ENCODE data around the gene AFAP1.
A peak's percentile ranks its signal among the peaks of the same experiment; 100 is the strongest.

The AFAP1 gene, protein sequence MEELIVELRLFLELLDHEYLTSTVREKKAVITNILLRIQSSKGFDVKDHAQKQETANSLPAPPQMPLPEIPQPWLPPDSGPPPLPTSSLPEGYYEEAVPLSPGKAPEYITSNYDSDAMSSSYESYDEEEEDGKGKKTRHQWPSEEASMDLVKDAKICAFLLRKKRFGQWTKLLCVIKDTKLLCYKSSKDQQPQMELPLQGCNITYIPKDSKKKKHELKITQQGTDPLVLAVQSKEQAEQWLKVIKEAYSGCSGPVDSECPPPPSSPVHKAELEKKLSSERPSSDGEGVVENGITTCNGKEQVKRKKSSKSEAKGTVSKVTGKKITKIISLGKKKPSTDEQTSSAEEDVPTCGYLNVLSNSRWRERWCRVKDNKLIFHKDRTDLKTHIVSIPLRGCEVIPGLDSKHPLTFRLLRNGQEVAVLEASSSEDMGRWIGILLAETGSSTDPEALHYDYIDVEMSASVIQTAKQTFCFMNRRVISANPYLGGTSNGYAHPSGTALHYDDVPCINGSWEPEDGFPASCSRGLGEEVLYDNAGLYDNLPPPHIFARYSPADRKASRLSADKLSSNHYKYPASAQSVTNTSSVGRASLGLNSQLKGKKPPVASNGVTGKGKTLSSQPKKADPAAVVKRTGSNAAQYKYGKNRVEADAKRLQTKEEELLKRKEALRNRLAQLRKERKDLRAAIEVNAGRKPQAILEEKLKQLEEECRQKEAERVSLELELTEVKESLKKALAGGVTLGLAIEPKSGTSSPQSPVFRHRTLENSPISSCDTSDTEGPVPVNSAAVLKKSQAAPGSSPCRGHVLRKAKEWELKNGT
- total RNA-seq, result 0.10 to 28.4 (median 4.0) reads per million in 17 experiments

DNA sequence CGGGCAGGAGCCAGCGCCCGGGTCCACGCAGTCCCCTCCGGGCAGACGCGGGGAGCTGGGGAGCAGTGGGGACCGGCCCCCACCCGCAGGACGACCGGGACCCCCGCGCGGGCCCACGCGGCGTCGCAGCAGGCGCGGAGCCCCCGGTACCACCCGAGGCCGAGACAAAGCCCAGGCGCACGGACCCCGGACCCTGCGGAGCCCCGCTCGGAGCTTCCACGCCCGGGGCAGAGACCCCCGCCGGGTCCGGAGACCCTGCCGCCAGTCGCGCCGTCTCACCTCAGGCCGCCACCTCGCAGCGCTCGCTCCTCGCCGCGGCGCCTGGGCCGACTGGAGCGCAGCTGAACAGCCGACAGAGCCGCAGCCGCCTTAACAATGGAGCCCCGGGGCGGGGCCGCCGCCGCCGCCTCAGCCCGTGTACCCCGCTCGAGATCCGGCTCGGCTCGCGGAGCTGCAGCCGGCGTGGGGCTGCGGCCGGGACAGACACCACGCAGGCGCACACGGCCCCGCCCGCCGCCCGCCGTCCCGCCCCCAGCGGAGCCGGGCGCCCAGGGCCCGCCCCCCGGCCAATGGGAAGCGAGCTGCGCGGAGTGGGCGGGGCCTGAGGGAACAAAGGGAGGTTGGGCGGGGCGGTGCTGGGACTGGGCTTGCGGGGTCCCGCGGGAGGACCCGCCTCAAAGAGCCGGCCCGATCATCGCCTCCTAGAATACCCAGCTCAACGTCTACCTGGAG, at the start of gene AFAP1:
Gene AFAP1 (minus strand): TSS at position 485 of the 732 bp plus-strand sequence. CDS start 67,783 bp downstream, outside the sequence.
- peak; percentile 70 to 93 (median 80) for DNase-seq

DNA sequence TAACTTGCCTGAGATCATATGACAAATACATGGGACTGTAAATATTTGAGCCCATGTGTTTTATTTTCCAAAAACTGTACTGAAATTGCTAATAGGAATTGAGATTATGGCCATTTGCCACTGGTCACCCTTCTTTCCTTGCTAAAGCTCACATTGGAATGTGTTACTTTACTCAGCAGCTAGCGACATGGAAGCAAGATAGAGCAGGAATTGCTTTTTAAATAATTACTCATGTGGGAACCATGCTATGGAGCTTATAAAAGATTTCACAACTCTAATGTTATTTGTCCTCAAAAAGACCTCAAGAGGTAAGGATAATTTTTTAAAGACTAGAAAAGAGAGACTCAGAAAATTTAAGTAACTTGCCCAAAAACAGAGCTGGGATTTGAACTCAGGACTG, 48.8 kb upstream of the AFAP1 start:
- no peak for DNase-seq

DNA sequence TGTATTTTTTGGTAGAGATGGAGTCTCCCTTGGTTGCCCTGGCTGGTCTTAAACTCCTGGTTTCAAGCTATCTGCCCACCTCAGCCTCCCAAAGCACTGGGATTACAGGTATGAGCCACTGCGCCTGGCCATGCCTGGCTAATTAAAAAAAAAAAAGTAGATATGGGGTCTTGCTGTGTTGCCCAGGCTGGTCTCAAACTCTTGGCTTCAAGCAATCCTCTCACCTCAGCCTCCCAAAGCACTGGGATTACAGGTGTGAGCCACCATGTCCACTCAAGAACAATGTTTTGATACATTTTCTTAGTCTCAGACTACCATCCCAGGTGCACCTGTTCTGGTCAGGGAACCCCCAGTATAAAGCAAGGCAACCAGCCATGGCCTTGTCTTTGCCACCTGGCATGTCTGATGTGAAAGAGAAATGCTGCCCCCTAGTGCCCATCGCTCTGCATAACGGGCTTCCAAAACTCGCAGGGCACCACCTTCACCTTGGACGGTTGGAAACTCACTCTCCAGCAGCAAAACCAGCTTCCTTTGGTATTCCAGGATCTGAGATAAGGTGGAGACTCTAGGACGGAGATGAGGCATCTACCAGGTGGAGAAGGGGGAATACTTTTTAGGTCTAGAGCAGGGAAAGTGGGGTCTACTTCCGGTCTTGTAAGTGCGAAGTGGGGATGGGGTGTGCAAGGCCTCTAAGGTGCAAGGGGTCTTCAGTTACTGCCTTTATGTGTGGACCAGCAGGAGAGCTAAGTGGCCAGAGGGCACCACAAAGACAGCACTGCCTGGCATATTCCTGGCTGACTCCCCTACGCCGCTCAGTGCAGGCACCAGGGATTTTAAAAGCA, 47.7 kb upstream of the AFAP1 start:
- DNase-seq, result peak; percentile 68 to 83 (median 81)

DNA sequence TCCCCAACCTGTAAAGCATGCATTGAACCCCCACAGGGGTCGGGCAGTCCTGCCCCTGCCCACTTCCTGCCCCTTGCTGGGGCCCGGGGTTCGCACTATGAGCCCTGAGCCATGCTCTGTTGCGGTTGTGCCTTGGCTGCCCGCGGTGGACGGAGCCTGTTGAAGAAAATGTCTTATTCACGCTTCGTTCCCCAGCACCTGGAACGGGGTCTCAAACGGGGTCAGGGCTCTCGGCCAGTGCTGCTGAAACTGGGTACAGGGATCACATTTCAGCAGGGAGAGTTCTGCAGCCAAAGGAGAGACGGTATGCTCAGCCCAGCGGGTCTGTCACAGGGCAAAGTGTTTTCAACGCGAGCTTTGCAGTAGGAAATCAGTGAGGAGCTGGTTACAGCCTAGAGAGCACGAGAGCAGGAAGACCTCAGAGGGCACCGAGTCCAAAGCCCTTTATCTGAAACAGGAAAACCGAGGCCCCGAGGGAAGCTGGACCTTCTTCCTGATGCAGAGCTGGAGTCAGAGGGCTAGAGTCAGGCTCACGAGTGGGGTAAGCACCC, 46.3 kb upstream of the AFAP1 start:
- no peak for DNase-seq

DNA sequence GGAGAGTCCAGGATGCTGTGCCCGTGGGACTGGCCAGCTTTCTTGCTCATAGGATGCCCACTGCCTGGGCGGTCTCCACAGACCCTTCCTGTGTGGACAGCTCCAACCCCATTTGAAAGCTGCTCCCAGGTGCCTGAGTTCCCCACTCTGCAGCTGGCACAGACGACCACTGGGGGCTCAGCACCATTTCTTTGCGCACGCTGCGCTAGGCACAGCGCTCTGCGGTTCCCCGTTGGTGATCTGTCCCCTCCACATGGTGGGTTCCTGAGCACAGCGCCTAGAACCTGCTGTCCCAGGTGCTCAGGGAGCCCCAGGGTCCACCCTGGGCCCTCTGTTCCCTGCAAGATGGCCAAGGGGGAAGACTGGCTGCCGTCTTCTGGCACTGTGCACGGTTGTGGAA, 45.4 kb upstream of the AFAP1 start:
- DNase-seq, result no peak

DNA sequence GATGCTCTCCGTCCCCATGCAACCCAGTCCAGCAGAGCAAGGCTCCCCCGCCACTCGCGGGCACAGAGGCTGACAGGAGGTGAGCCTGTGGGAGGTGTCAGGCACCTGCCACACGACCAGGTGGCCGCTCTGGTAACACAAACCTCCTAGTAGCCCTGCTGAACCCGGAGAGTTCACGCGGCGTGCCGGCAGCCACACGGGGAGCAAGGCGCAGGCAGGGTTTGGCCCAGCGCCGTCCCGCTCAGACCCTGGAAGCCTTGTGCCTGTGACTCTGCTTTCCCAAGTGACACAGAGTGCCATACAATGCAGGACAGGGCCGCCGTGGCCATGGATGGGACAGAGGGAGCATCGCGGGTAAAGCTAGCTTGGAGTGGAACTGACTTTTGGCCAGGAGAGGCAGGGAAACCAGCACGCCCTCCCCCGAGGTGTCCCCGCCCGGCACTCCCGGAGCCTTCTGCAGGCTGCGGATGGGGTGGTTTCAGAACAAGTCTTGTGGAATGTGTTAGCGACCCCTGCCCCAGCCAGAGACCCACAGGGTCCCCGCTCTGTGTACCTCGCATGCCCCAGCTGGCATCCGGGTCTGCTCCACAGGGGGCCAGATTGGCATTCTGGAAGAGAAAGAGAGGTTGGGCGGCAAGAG, 44.7 kb upstream of the AFAP1 start:
- DNase-seq, result no peak

DNA sequence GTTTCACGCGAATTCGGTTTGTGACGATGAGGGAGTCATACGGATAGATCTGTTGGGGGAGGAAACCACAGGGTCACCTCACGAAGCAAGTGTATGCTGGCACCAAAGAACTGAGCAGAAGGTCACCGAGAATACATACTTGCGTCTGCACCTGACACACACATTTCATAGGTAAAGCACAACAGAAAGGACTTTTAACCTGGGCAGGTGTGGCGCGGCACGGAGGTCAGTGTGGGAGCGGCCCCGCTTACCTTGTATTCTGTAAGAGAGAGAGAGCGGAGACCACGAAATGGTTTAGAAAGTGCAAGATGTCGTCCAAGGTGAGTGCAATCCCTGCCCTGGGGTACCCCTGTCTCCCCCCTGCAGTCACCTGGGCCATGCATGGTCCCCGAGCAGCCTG, 43.6 kb upstream of the AFAP1 start:
- DNase-seq, result no peak

DNA sequence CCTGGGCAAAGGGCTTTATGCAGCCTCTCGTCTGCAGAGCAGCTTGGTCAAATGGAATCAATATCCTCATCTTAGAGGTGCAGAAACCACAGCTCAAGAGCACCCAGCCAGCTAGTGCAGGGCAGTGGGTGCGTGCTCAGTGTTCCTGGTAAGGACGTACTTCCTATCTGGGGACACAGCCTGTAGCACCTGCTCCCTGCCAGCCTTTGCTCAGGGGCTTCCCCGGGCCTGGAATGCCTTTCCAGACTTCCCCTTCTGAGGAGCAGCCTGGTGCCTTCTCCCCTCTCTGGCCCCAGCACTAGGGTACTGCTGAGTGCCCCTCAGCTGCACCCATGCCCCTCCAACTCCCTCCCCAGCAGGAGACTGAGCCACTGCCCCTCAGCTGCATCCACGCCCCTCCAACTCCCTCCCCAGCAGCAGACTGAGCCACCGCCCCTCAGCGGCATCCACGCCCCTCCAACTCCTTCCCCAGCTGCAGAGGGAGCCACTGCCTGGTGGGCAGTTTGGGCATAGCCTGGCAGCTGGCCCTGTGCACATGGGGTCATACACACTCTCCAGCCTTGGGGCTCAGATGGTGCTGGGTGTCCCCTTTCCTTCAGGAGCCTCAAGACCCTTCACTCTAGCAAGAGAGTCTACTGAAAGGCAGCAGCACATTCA, 42.2 kb upstream of the AFAP1 start:
- no peak for DNase-seq

DNA sequence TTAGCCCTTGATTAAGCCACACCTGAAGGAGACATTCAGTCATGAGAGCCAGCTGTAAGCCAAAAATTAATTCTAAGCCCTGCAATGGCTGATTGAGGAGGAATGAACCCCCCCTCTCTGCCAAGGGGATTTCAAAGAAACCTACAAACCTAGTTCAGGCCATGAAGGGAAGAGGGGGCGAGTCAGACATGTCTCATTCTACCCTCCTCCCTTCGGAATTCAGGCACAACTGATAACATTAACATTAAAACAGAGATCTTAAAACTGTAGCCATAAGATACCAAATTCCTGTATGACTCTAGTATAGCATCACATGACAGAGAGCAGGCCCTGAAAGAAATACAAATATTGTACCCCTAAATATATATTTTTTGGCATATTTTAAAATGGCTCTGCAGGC, 40.4 kb upstream of the AFAP1 start:
- DNase-seq, result no peak

DNA sequence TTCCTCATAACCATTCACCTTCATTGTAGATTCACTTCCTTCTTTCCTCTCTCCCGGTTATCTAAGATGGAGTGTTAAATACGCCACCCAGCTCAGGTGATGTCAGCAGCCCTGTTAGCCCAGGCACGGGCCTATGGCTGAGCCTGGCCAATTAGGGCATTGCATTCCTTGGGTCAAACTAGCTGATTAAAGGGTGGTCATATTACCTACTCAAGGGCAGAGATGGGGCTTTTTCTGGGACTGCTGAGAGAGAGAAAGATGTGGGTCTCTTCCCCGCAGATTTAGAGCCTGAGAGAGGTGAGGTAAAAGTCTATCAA, 39.9 kb upstream of the AFAP1 start:
- DNase-seq, result no peak

DNA sequence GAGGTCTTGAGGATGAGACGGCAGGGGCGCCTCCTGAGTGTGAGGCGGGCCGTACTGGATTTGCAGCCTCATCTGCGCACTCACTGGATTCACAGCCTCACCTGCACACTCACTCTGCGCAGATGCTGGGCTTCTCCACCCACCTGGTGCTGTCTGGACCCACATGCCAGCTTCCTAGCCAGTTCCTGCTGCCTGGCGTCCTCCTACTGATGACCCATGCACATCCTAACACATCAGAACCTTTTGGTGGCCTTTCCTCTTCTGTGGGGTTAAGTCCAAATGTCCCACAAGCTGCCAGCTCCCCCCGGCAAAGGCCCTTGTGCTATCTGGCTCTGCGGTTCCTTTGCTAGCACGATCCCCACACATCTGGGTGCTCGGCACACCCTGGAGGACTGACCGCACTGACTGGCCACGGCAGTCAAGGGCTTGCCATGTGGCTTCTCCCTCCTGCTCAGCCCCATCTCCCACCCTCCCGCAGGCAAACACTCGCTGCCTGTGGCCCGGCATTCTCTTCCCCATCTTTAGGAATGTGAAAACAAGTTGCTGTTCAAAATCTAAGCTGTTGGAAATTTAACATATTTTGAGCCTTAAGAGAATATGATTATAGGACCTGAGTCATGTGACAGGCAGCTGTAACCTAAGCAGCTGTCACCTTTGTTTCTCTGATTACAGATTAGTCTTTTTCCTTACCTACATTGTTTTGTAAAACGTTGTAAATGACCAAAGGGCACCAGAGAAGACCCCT, 39.4 kb upstream of the AFAP1 start:
- DNase-seq, result no peak

DNA sequence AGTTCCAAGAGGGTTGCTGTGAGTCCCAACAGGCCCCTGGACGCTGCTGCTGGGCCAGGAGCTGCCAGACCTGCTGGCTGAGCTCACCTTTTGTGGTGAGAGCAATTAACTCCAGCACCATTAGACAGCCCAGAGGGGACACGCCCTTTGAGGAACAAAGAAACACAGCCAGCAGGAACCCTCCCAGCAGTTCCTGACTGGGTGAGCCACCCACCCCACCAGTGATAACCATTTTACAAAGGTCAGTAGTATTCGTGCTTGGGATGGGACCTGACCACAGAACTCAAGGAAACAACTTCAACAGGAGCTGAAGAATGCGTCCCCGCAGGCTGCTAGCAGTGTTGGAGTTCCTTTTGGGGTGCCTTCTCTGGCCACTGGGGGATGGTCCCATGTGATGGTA, 38.8 kb upstream of the AFAP1 start:
- no peak for DNase-seq

DNA sequence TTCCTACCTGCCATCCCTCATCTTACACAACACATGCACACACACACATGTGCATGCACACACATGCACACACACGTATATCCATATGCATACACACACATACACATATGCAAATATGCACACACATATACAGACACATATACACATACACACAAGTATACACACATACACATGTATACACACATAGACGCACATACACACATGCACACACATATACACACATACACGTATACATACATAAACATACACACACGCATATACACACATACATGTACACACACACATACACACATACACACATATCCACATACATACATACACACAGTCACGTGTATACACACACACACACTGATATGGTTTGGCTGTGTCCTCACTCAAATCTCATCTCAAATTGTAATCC, 37.0 kb upstream of the AFAP1 start:
- DNase-seq, result no peak

DNA sequence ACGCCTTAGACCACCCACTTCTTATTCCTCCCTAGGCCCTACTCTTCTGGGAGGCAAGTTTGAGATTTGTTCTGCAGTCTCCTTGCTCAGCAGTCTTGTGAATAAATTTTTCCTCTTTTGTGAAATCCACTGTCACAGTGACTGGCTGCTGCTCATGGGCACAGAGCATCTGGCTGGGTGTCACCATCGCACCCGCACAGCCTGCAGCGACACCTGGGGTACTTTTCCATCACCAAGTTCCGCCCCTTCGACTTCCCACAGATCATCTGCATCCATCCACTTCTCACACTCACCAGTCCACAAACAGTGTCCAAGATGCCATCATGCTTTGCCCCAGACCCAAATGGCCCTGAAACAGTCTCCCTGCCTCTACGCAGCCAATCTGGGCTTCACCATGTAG, 36.4 kb upstream of the AFAP1 start:
- DNase-seq, result no peak

DNA sequence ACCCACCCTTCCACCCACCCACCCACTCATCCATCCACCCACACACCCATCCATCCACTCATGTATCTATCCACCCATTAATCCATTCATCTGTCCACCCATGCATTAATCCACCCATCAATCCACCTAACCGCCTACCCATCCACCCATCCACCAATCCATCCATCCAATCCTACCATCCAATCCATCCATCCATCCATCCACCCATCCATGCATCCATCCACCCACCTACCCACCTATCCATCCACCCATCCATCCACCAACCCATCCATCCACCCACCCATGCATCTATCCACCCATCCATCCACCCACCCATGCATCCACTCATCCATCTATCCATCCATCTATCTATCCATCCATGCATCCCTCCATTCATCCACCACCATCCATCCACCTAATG, 34.8 kb upstream of the AFAP1 start:
- DNase-seq, result no peak

DNA sequence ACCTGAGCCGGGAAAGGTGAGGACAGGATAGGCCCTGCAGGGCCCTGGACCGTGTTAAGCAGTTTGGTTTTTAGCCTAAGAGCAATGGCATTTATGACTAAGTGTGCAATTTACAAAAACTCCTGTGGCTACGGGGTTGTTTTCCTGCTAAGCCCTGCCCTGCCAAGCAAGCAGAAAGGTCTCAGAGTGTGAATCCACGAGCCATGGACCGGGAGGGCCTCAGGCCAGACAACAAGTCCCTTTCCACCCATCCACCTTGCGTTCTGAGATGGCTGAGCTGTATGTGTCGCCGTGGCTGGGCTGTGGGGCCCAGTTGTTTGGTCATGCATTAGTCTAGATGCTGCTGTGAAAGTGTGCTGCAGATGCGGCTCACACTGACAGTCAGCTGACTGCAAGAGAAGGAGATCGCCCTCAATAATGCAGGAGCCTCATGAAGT, 33.9 kb upstream of the AFAP1 start:
- no peak for DNase-seq

DNA sequence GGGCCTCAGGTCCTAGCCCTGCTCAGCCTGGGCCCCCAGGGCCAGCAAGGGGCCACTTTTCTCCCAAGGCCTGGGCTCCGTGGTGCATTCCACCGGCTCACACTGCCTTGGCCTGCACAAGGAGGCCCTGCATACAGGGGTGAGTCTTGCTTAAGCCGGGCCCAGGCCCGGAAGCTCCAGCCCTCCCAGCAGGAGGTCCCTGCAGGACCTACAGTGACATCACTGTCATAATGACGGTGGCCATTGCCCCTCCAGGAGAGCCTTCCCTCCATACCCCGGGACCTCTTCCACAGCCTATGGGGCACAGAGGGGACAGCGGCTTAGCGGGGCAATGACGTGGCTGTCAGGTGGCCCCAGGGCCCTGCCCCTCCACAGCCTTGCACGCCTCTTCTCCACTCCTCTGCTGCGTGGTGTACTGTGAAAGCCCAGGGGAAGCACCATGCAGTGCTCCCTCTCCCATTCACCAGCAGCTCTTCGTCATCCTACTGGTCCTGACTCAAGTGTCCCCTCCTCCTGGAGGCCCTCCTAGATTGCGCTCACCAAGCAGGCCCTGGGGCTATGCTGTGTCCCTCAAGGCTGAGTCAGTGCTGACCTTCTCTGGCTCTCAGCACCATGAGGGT, 32.3 kb upstream of the AFAP1 start:
- no peak for DNase-seq

DNA sequence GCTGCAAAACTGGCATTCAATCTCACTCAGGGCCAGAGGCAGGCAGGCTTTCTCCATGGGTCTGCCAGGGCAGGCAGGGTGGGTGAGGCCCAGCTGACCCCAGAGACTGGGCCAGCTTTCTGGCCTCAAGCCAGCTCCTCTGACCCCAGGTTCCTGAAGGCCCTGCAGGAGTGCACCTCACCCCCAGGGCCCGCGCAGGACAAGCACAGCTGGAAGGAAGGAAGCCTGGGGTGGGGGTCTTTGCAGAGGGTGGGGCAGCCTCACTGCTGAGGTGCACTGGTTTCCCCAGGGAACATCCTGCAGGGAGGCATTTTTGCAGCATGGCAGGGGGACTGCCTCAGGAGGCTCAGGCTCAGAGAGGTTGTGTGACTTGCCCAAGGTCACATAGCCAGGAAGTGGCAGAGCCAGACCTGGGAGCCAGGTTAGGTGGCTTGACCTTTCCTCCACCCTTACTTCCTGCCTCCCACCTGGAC, 31.5 kb upstream of the AFAP1 start:
- DNase-seq, result no peak

DNA sequence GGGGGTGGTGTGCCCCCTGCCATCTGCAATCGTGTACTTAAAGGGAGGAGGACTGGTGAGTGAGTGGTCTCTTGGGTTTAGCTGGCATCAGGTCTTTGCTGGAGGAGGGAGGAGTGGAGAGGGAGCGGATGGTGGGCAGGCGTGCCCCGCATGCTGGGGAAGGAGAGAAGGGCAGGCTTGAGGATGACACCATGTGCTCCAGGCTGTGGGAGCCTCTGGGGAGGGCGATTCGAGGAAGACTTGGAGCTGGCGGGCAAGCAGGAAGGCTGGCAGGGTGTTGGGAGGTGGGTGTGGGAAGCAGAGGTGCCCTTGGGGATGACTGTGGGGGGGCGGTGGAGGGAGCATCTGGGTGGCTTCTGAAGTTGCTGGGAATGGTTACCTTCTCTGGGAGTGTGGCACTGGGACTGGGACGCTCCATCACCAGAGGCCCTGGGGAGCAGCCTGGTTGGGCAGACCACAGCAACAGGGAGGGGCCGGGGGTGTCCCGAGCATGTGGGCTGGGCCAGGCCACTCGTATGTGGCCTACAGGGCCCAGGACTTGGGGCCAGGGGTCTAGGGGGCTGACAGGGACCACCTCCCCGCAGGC, 30.8 kb upstream of the AFAP1 start:
- DNase-seq, result no peak
